GM12891 (cell line): ENCODE data around the gene PIGBOS1.

Source experiments
- POLR2A ChIP-seq: IDR thresholded peaks from 2 replicates; pipeline ENCODE4 v1.6.1; 2011; ENCODE audit warnings: low read depth, low read length, control low read depth
- POLR2AphosphoS5 ChIP-seq: IDR thresholded peaks from 2 replicates; pipeline ENCODE4 v1.6.1; 2011; ENCODE audit warnings: low read depth, low read length, control low read depth
- TAF1 ChIP-seq: IDR thresholded peaks from 2 replicates; pipeline ENCODE4 v1.6.1; 2011; ENCODE audit warnings: low read depth, low read length, control low read depth

DNA sequence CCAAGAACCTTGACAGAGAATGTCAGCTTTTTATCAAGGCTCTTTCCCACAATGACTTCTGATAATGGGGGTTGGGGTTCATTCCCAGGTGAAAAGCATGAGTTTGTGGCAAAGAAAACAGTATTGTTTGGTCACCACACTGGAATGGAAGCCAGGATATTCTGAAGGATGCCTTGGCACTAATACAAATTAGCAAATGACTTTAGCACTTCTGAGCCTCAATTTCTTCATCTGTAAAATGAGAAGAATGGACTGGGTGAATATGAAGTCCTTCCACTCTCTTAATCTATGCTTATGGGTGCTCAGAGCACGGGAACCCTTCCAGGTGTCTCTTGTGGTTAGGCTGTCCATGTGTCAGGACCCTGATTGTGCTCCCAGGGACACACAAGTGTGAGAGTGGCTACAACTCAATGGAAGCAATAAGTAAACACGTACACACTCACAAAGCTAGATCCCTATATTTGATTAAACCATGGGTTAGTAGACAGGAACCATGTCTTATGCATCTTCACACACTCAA lies 50.7 kb downstream of the PIGBOS1 start:
- TF ChIP-seq POLR2AphosphoS5 (no peak), POLR2A (no peak), TAF1 (no peak)
